HepG2 (cell line): ENCODE results near the gene MAB21L4. TPM values are rescaled to one million over a fixed set of nuclear protein-coding genes. Genes with fewer than 3 reads are reported as not detected.
A peak's percentile ranks its signal among the peaks of the same experiment; 100 is the strongest.

ENCODE experiments used
- GATA4 ChIP-seq: sonication (generic); IDR thresholded peaks from 2 replicates; pipeline ENCODE4 v1.6.1; 2016; ENCODE audit warnings: antibody characterized with exemption, low read depth, borderline replicate concordance
- HOXD1 ChIP-seq: sonication (generic); formaldehyde crosslinking; IDR thresholded peaks from 2 replicates; pipeline ENCODE4 v1.5.0; 2020; ENCODE audit warnings: missing genetic modification reagents
- MED1 ChIP-seq: sonication (generic); formaldehyde crosslinking; IDR thresholded peaks from 2 replicates; pipeline ENCODE4 v1.4.0; 2020; ENCODE audit warnings: missing genetic modification reagents
- MTA3 ChIP-seq: sonication (generic); formaldehyde crosslinking; IDR thresholded peaks from 2 replicates; pipeline ENCODE4 v1.4.0; 2020; ENCODE audit warnings: missing genetic modification reagents
- SNRNP70 ChIP-seq: fragments of 200-400 bp; formaldehyde crosslinking; IDR thresholded peaks from 2 replicates; pipeline ENCODE4 v1.6.1; 2017; ENCODE audit warnings: mild to moderate bottlenecking, low read depth, low read length, moderate library complexity
- WIZ ChIP-seq: sonication (generic); formaldehyde crosslinking; IDR thresholded peaks from 2 replicates; pipeline ENCODE4 v1.5.1; 2020; ENCODE audit warnings: mild to moderate bottlenecking, missing genetic modification reagents
- ZBTB7A ChIP-seq: sonication (generic); formaldehyde crosslinking; IDR thresholded peaks from 2 replicates; pipeline ENCODE4 v1.8.0; 2022; ENCODE audit warnings: mild to moderate bottlenecking, missing genetic modification reagents
- ZHX1 ChIP-seq: sonication (generic); formaldehyde crosslinking; IDR thresholded peaks from 2 replicates; pipeline ENCODE4 v1.8.1; 2022; ENCODE audit warnings: low read depth, mild to moderate bottlenecking, missing genetic modification reagents
- ZNF232 ChIP-seq: sonication (generic); formaldehyde crosslinking; IDR thresholded peaks from 2 replicates; pipeline ENCODE4 v1.4.0; 2020; ENCODE audit warnings: missing genetic modification reagents, borderline replicate concordance
- ZNF331 ChIP-seq: sonication (generic); formaldehyde crosslinking; IDR thresholded peaks from 2 replicates; pipeline ENCODE4 v1.4.0; 2020; ENCODE audit warnings: missing genetic modification reagents
- ZNF460 ChIP-seq: sonication (generic); formaldehyde crosslinking; IDR thresholded peaks from 2 replicates; pipeline ENCODE4 v1.5.1; 2020; ENCODE audit warnings: missing genetic modification reagents, mild to moderate bottlenecking, borderline replicate concordance
- ZNF468 ChIP-seq: sonication (generic); formaldehyde crosslinking; IDR thresholded peaks from 2 replicates; pipeline ENCODE4 v1.8.0; 2022; ENCODE audit warnings: mild to moderate bottlenecking, moderate library complexity, missing genetic modification reagents
- ZNF713 ChIP-seq: sonication (generic); formaldehyde crosslinking; IDR thresholded peaks from 2 replicates; pipeline ENCODE4 v1.4.0; 2020; ENCODE audit warnings: mild to moderate bottlenecking, missing genetic modification reagents
- ZSCAN9 ChIP-seq: IDR thresholded peaks from 2 replicates; pipeline ENCODE4 v1.6.1; 2016; ENCODE audit warnings: borderline replicate concordance
- polyA plus RNA-seq, 8 experiments: library from polyadenylated mRNA; depleted of rRNA in 3 of 8; stranded (reverse) in 7 of 8; unstranded in 1 of 8; fragments of >200 nt; fragmentation: Illumina TruSeq in 4 of 8; extraction: Trizol in 4 of 8; gene quantifications; 2 replicates each; pipeline versions ENCODE4 v1.2.1 to v1.2.3, GENCODE V29; 2011 to 2016; ENCODE audit warnings: low read depth in 4 of 8, missing spikeins in 1 of 8, mixed read lengths in 1 of 8; ENCODE audit not compliant: insufficient read depth in 1 of 8
- total RNA-seq, 5 experiments: library from RNA; depleted of rRNA; stranded (reverse); fragments of >200 nt; fragmentation: Illumina TruSeq; extraction: Trizol; gene quantifications; 2 replicates each; pipeline ENCODE4 v1.2.3, GENCODE V29; 2016; ENCODE audit warnings: low read depth in 1 of 5
- TF ChIP-seq, protein P1 (sequence below): sonication (generic); formaldehyde crosslinking; IDR thresholded peaks from 2 replicates; pipeline ENCODE4 v1.4.0; 2020; ENCODE audit warnings: missing genetic modification reagents
- TF ChIP-seq, protein P2 (sequence below): sonication (generic); formaldehyde crosslinking; IDR thresholded peaks from 2 replicates; pipeline ENCODE4 v1.4.0; 2020; ENCODE audit warnings: missing genetic modification reagents
- TF ChIP-seq, protein P3 (sequence below): sonication (generic); formaldehyde crosslinking; IDR thresholded peaks from 2 replicates; pipeline ENCODE4 v1.4.0; 2020; ENCODE audit warnings: low read depth, mild to moderate bottlenecking, missing genetic modification reagents
- TF ChIP-seq, protein P4 (sequence below): sonication (generic); formaldehyde crosslinking; IDR thresholded peaks from 2 replicates; pipeline ENCODE4 v1.4.0; 2020; ENCODE audit warnings: missing genetic modification reagents

MAB21L4 gene
- total and polyA plus RNA-seq, 2 of the 13 experiments (the other 11 are each of a cell fraction or from before 2014, with no cell fraction given) = 3.0 to 14.0 TPM

DNA sequence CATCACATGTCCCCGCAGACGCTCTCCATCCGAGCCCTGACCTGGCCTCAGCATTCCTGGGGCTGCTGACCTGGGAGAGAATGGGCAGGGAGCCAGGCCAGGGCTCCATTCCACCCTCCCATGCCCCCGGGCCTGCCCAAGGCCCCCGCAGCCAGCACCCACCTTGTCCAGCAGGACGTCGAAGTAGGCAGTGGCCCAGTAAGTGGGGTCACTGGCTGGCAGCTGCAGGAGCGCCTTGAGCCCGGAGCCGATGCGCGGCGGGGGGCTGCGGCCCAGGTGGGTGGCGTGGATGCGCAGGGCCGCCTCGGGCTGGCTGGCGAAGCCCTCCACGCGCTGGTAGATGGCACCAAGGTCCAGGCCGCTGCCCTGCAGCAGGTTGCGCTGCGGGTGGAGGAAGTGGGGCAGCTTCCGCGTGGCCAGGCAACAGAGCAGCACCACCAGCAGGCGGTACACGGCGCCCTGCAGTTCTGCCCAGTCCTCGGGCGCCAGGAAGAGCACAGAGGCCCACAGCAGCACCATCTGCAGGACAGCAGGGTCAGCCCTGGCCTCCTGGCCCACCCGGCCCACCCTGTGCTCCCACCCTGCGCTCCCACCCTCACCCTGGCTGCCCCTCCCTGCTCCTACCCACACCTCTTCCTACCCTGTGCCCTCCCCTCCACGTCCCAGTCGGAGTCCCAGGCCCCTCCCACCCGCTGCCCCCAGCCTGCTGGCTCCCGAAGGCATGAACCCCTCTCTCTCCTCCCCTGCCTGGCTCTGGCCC is 7.6 kb downstream of the MAB21L4 start (continued):
- no peak for TF ChIP-seq ZNF713 (CRISPR knock-in tag)
- TF ChIP-seq ZNF232 (CRISPR knock-in tag) = no peak
- TF ChIP-seq, protein P1, sequence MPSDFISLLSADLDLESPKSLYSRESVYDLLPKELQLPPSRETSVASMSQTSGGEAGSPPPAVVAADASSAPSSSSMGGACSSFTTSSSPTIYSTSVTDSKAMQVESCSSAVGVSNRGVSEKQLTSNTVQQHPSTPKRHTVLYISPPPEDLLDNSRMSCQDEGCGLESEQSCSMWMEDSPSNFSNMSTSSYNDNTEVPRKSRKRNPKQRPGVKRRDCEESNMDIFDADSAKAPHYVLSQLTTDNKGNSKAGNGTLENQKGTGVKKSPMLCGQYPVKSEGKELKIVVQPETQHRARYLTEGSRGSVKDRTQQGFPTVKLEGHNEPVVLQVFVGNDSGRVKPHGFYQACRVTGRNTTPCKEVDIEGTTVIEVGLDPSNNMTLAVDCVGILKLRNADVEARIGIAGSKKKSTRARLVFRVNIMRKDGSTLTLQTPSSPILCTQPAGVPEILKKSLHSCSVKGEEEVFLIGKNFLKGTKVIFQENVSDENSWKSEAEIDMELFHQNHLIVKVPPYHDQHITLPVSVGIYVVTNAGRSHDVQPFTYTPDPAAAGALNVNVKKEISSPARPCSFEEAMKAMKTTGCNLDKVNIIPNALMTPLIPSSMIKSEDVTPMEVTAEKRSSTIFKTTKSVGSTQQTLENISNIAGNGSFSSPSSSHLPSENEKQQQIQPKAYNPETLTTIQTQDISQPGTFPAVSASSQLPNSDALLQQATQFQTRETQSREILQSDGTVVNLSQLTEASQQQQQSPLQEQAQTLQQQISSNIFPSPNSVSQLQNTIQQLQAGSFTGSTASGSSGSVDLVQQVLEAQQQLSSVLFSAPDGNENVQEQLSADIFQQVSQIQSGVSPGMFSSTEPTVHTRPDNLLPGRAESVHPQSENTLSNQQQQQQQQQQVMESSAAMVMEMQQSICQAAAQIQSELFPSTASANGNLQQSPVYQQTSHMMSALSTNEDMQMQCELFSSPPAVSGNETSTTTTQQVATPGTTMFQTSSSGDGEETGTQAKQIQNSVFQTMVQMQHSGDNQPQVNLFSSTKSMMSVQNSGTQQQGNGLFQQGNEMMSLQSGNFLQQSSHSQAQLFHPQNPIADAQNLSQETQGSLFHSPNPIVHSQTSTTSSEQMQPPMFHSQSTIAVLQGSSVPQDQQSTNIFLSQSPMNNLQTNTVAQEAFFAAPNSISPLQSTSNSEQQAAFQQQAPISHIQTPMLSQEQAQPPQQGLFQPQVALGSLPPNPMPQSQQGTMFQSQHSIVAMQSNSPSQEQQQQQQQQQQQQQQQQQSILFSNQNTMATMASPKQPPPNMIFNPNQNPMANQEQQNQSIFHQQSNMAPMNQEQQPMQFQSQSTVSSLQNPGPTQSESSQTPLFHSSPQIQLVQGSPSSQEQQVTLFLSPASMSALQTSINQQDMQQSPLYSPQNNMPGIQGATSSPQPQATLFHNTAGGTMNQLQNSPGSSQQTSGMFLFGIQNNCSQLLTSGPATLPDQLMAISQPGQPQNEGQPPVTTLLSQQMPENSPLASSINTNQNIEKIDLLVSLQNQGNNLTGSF (CRISPR knock-in tag) = no peak
- no peak for TF ChIP-seq ZNF460 (CRISPR knock-in tag)
- no peak for TF ChIP-seq ZBTB7A (CRISPR knock-in tag)
- no peak for TF ChIP-seq WIZ (CRISPR knock-in tag)
- no peak for TF ChIP-seq ZNF468 (CRISPR knock-in tag)
- TF ChIP-seq, protein P2, sequence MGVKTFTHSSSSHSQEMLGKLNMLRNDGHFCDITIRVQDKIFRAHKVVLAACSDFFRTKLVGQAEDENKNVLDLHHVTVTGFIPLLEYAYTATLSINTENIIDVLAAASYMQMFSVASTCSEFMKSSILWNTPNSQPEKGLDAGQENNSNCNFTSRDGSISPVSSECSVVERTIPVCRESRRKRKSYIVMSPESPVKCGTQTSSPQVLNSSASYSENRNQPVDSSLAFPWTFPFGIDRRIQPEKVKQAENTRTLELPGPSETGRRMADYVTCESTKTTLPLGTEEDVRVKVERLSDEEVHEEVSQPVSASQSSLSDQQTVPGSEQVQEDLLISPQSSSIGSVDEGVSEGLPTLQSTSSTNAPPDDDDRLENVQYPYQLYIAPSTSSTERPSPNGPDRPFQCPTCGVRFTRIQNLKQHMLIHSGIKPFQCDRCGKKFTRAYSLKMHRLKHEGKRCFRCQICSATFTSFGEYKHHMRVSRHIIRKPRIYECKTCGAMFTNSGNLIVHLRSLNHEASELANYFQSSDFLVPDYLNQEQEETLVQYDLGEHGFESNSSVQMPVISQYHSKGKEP (CRISPR knock-in tag) = no peak
- no peak for TF ChIP-seq MED1
- TF ChIP-seq GATA4 = no peak
- TF ChIP-seq SNRNP70 = no peak
- TF ChIP-seq, protein P3, sequence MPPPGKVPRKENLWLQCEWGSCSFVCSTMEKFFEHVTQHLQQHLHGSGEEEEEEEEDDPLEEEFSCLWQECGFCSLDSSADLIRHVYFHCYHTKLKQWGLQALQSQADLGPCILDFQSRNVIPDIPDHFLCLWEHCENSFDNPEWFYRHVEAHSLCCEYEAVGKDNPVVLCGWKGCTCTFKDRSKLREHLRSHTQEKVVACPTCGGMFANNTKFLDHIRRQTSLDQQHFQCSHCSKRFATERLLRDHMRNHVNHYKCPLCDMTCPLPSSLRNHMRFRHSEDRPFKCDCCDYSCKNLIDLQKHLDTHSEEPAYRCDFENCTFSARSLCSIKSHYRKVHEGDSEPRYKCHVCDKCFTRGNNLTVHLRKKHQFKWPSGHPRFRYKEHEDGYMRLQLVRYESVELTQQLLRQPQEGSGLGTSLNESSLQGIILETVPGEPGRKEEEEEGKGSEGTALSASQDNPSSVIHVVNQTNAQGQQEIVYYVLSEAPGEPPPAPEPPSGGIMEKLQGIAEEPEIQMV (CRISPR knock-in tag) = no peak
- no peak for TF ChIP-seq ZNF331 (CRISPR knock-in tag)
- TF ChIP-seq HOXD1 (CRISPR knock-in tag) = no peak
- no peak for TF ChIP-seq MTA3 (CRISPR knock-in tag)
- TF ChIP-seq, protein P4, sequence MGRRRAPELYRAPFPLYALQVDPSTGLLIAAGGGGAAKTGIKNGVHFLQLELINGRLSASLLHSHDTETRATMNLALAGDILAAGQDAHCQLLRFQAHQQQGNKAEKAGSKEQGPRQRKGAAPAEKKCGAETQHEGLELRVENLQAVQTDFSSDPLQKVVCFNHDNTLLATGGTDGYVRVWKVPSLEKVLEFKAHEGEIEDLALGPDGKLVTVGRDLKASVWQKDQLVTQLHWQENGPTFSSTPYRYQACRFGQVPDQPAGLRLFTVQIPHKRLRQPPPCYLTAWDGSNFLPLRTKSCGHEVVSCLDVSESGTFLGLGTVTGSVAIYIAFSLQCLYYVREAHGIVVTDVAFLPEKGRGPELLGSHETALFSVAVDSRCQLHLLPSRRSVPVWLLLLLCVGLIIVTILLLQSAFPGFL = no peak
- peak; percentile 54; the same call in 1 of the 2 replicates for TF ChIP-seq ZHX1
- TF ChIP-seq ZSCAN9 (CRISPR knock-in tag) = no peak
